Tibial artery (tissue), 4 donors: Measurements from ENCODE around the gene TTYH1.

Source experiments
- DNase-seq, 2 donors: peaks; one replicate each; pipeline ENCODE4 v3.0.0-alpha.2; 2019
- H3K27ac ChIP-seq, 2 donors: fragments of 200-600 bp; sonication (generic) in 1 of 2; 1 replicate in 1 of 2; 2 replicates in 1 of 2; pipeline ENCODE4 v1.5.1; 2018 to 2019; ENCODE audit warnings: mild to moderate bottlenecking in 1 of 2
- H3K27me3 ChIP-seq, 2 donors: fragments of 200-600 bp; sonication (generic) in 1 of 2; one replicate each; pipeline versions ENCODE4 v1.5.1 to v1.6.0; 2016 to 2019
- H3K36me3 ChIP-seq, 3 donors: fragments of 200-600 bp; sonication (generic) in 2 of 3; one replicate each; pipeline ENCODE4 v1.5.1; 2016 to 2019; ENCODE audit warnings: mild to moderate bottlenecking in 2 of 3
- H3K4me1 ChIP-seq, 4 donors: fragments of 200-600 bp; sonication (generic) in 2 of 4; 1 replicate in 3 of 4; 2 replicates in 1 of 4; pipeline ENCODE4 v1.5.1; 2016 to 2019
- H3K4me3 ChIP-seq, 2 donors: fragments of 200-600 bp; sonication (generic) in 1 of 2; 1 replicate in 1 of 2; 2 replicates in 1 of 2; pipeline ENCODE4 v1.5.1; 2018 to 2019; ENCODE audit warnings: mild to moderate bottlenecking in 2 of 2
- H3K9me3 ChIP-seq, 3 donors: fragments of 200-600 bp; sonication (generic) in 1 of 3; one replicate each; pipeline ENCODE4 v1.5.1; 2016 to 2019
- CTCF ChIP-seq, 2 experiments: fragments of 200-600 bp in 1 of 2; fragments of 450-650 bp in 1 of 2; IDR thresholded peaks; one replicate each; pipeline ENCODE4 v1.5.1; 2017 to 2019; ENCODE audit warnings: antibody characterized with exemption in 2 of 2, mild to moderate bottlenecking in 1 of 2, moderate library complexity in 1 of 2
- intact Hi-C: fragments of 100-400 bp; cut with DNase I; formaldehyde crosslinking; loops from one replicate; pipeline ENCODE4 v1.15.0; 2023; ENCODE audit warnings: low total_unique reads

TTYH1 gene

DNA sequence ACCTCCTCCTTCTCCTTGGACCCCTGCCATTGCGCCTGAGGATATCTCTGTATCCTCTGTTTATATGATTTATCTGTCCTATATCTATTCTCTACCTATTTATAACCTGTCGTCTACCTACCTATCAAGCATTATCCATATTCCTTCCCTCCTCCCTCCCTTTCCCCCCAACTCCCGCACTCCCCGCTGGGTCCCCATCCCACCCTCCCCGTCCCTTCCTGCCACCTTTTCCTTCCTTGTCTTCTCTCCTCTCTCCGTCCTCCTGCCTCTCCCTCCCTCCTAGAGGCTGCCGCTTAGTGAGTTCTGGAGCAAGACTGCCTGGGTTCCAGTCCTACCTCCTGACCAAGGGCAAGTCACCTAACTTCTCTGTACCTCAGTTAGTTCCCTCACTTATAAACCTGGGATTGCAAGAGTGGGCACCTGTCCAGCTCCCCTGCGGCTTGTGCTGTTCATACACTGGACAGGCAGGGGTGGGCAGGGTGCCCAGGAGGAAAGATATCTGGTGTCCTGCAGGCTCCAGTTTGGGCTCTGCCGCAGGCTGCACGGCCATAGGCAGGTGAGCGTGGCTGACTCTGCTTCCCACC lies 16.1 kb downstream of the TTYH1 start:
- H3K27me3 ChIP-seq: peaks cover 15 to 45% of the 10 kb centered on the region in 2 donors
- DNase-seq: no peak
- TF ChIP-seq CTCF (IDR thresholded peaks at IDR 0.05): no peak

GRCh38 chr19:54432144-54432738 lies 17.0 kb downstream of the TTYH1 start:
- no peaks in the 10 kb centered on the region for H3K36me3 ChIP-seq
- intact Hi-C loops: no loop called here
- peaks cover 0 to 41% (median 15%) of the 10 kb centered on the region in 4 donors for H3K4me1 ChIP-seq
- no peak for TF ChIP-seq CTCF (IDR thresholded peaks at IDR 0.05)
- no peak overlapping the region for H3K27ac ChIP-seq
- H3K9me3 ChIP-seq: no peaks in the 10 kb centered on the region
- no peak for DNase-seq
- no peak overlapping the region for H3K4me3 ChIP-seq
- H3K27me3 ChIP-seq: peaks cover 15 to 41% of the 10 kb centered on the region in 2 donors

More for the DNA sequence above, 16.1 kb downstream of the TTYH1 start:
- Histone ChIP-seq H3K4me1 (peaks cover 0 to 41% (median 15%) of the 10 kb centered on the region in 4 donors), H3K4me3 (no peak overlapping the region), H3K36me3 (no peaks in the 10 kb centered on the region), H3K27ac (no peak overlapping the region), H3K9me3 (no peaks in the 10 kb centered on the region)
- intact Hi-C loops: no loop called here

GRCh38 chr19:54433697-54434096 lies 18.4 kb downstream of the TTYH1 start:
- Histone ChIP-seq H3K4me3 (no peak overlapping the region), H3K36me3 (no peaks in the 10 kb centered on the region), H3K9me3 (no peaks in the 10 kb centered on the region), H3K4me1 (peaks cover 0 to 41% (median 15%) of the 10 kb centered on the region in 4 donors), H3K27ac (no peak overlapping the region), H3K27me3 (peaks cover 14 to 32% of the 10 kb centered on the region in 2 donors)
- no peak for TF ChIP-seq CTCF (IDR thresholded peaks at IDR 0.05)
- intact Hi-C loops: no loop called here
- no peak for DNase-seq

GRCh38 chr19:54434112-54434872 lies 19.0 kb downstream of the TTYH1 start:
- TF ChIP-seq CTCF (IDR thresholded peaks at IDR 0.05): no peak
- H3K4me1 ChIP-seq: peaks cover 0 to 45% (median 15%) of the 10 kb centered on the region in 4 donors

GRCh38 chr19:54434873-54435214 lies 19.6 kb downstream of the TTYH1 start:
- Histone ChIP-seq H3K9me3 (no peaks in the 10 kb centered on the region), H3K27ac (no peak overlapping the region), H3K4me3 (no peak overlapping the region), H3K4me1 (peaks cover 0 to 48% (median 15%) of the 10 kb centered on the region in 4 donors), H3K36me3 (no peaks in the 10 kb centered on the region), H3K27me3 (peaks cover 3 to 21% of the 10 kb centered on the region in 2 donors)
- TF ChIP-seq CTCF (IDR thresholded peaks at IDR 0.05): no peak
- intact Hi-C loops: no loop called here
- no peak for DNase-seq

More at GRCh38 chr19:54434112-54434872, 19.0 kb downstream of the TTYH1 start:
- no peak overlapping the region for H3K27ac ChIP-seq
- H3K27me3 ChIP-seq: peaks cover 8 to 27% of the 10 kb centered on the region in 2 donors
- no peaks in the 10 kb centered on the region for H3K36me3 ChIP-seq
- H3K4me3 ChIP-seq: no peak overlapping the region
- no peak for DNase-seq
- intact Hi-C loops: no loop called here
- no peaks in the 10 kb centered on the region for H3K9me3 ChIP-seq
